H1 (cell line): ENCODE results near the gene PHEX. TPM values are rescaled to one million over a fixed set of nuclear protein-coding genes. Genes with fewer than 3 reads are reported as not detected.

Experiments
- CTCF ChIA-PET: fragments of 300-600 bp; sonication (Branson Sonifier 250); formaldehyde crosslinking; loops from one replicate; lab custom pipeline; 2021; ENCODE audit not compliant: partially characterized antibody; lab: Charles Lee
- POLR2A ChIA-PET: fragments of 300-600 bp; sonication (Branson Sonifier 250); formaldehyde crosslinking; loops from one replicate; lab custom pipeline; 2021; ENCODE audit warnings: inconsistent platforms; ENCODE audit not compliant: partially characterized antibody; lab: Charles Lee
- DNase-seq, 2 experiments: peaks; one replicate each; pipeline versions ENCODE4 v3.0.0 to v3.0.0-alpha.2; 2010 to 2022; ENCODE audit warnings: low spot score in 2 of 2, low read depth in 1 of 2, mixed read lengths in 1 of 2
- FAIRE-seq: peaks from 2 replicates; lab custom pipeline; 2011; peaks lifted over from hg19 to GRCh38; lab: Jason Lieb, UNC
- H2AFZ ChIP-seq: 2 replicates; pipeline ENCODE4 v1.8.1; 2012; ENCODE audit warnings: low read length, inconsistent platforms
- H2AK5ac ChIP-seq: 2 replicates; pipeline ENCODE4 v1.6.1; 2013; ENCODE audit warnings: low read depth, low read length
- H2BK120ac ChIP-seq: replicated peaks from 2 replicates; pipeline ENCODE3; 2013; ENCODE audit warnings: low read depth, low read length, inconsistent platforms
- H2BK12ac ChIP-seq: 2 replicates; pipeline ENCODE4 v1.6.1; 2013; ENCODE audit warnings: low read depth, low read length
- H2BK15ac ChIP-seq: 2 replicates; pipeline ENCODE4 v1.6.1; 2013; ENCODE audit warnings: low read length
- H2BK20ac ChIP-seq: 2 replicates; pipeline ENCODE4 v1.6.1; 2013; ENCODE audit warnings: low read length
- H2BK5ac ChIP-seq: 2 replicates; pipeline ENCODE4 v1.6.1; 2013; ENCODE audit warnings: low read depth, low read length
- H3K14ac ChIP-seq: 2 replicates; pipeline ENCODE4 v1.6.1; 2013; ENCODE audit warnings: inconsistent platforms; ENCODE audit not compliant: insufficient read length
- H3K18ac ChIP-seq: 2 replicates; pipeline ENCODE4 v1.6.1; 2013; ENCODE audit warnings: low read length; ENCODE audit errors: extremely low read depth
- H3K23ac ChIP-seq: 2 replicates; pipeline ENCODE4 v1.6.1; 2013; ENCODE audit warnings: inconsistent platforms; ENCODE audit not compliant: insufficient read length
- H3K23me2 ChIP-seq: 2 replicates; pipeline ENCODE4 v1.6.1; 2013; ENCODE audit warnings: low read depth, low read length
- H3K27ac ChIP-seq: 2 replicates; pipeline ENCODE4 v1.6.1; 2011; ENCODE audit warnings: low read depth, low read length, inconsistent platforms
- H3K27me3 ChIP-seq, 4 experiments: replicated peaks in 1 of 4; 1 replicate in 1 of 4; 2 replicates in 3 of 4; pipeline versions ENCODE4 v1.6.1 to v1.8.1; 2011 to 2013; ENCODE audit warnings: low read length in 3 of 4, mild to moderate bottlenecking in 3 of 4, inconsistent platforms in 2 of 4, mixed read lengths in 2 of 4, moderate library complexity in 1 of 4; ENCODE audit not compliant: control insufficient read depth in 3 of 4, insufficient read depth in 3 of 4; ENCODE audit errors: extremely low read depth in 1 of 4
- H3K36me3 ChIP-seq, 4 experiments: 2 replicates each; pipeline versions ENCODE4 v1.6.1 to v1.8.1; 2011 to 2013; ENCODE audit warnings: mild to moderate bottlenecking in 4 of 4, low read length in 3 of 4, moderate library complexity in 2 of 4, control low read depth in 1 of 4, inconsistent platforms in 1 of 4; ENCODE audit not compliant: insufficient read depth in 4 of 4, control insufficient read depth in 2 of 4
- H3K4ac ChIP-seq: replicated peaks from 2 replicates; pipeline ENCODE3; 2013; ENCODE audit warnings: low read length, low read depth, mixed read lengths, inconsistent platforms; ENCODE audit not compliant: insufficient read length
- H3K4me1 ChIP-seq, 4 experiments: replicated peaks in 1 of 4; 1 replicate in 1 of 4; 2 replicates in 3 of 4; pipeline versions ENCODE4 v1.6.1 to v1.8.1; 2011 to 2013; ENCODE audit warnings: low read length in 3 of 4, inconsistent platforms in 2 of 4, mixed read lengths in 1 of 4; ENCODE audit not compliant: insufficient read depth in 4 of 4, control insufficient read depth in 3 of 4
- H3K4me2 ChIP-seq, 2 experiments: 2 replicates each; pipeline versions ENCODE4 v1.6.1 to v1.8.1; 2011 to 2013; ENCODE audit warnings: low read depth in 2 of 2, low read length in 2 of 2, control low read depth in 1 of 2, inconsistent platforms in 1 of 2, mild to moderate bottlenecking in 1 of 2; ENCODE audit not compliant: insufficient read depth in 1 of 2
- H3K4me3 ChIP-seq, 4 experiments: fragments of 200-600, 300-600 bp in 1 of 4; sonication (generic), shearing (Covaris generic), sonication (Bioruptor Twin) in 1 of 4; 2 replicates each; pipeline versions ENCODE4 v1.5.1 to v1.8.1; 2011 to 2016; ENCODE audit warnings: low read length in 4 of 4, low read depth in 3 of 4, control low read depth in 2 of 4, inconsistent platforms in 2 of 4, mild to moderate bottlenecking in 2 of 4, mixed read lengths in 1 of 4, moderate library complexity in 1 of 4; ENCODE audit not compliant: insufficient read depth in 2 of 4; ENCODE audit errors: extremely low read depth in 1 of 4
- H3K56ac ChIP-seq: replicated peaks from 2 replicates; pipeline ENCODE3; 2013; ENCODE audit warnings: low read depth, mild to moderate bottlenecking, mixed read lengths, low read length, inconsistent platforms; ENCODE audit not compliant: insufficient read length
- H3K79me1 ChIP-seq: 2 replicates; pipeline ENCODE4 v1.6.1; 2013; ENCODE audit warnings: low read depth, low read length, control low read depth
- H3K79me2 ChIP-seq, 2 experiments: 2 replicates each; pipeline versions ENCODE4 v1.6.1 to v1.8.1; 2012 to 2013; ENCODE audit warnings: low read length in 2 of 2, mild to moderate bottlenecking in 2 of 2, inconsistent platforms in 1 of 2; ENCODE audit not compliant: insufficient read depth in 2 of 2, control insufficient read depth in 1 of 2
- H3K9ac ChIP-seq, 4 experiments: replicated peaks in 1 of 4; 1 replicate in 1 of 4; 2 replicates in 3 of 4; pipeline versions ENCODE4 v1.6.1 to v1.8.1; 2011 to 2013; ENCODE audit warnings: low read depth in 3 of 4, low read length in 3 of 4, control low read depth in 2 of 4, mild to moderate bottlenecking in 2 of 4, moderate library complexity in 2 of 4, inconsistent platforms in 1 of 4; ENCODE audit errors: extremely low read depth in 1 of 4
- H3K9me3 ChIP-seq, 2 experiments: 2 replicates each; pipeline versions ENCODE4 v1.6.1 to v1.8.1; 2012 to 2013; ENCODE audit warnings: mild to moderate bottlenecking in 2 of 2, moderate library complexity in 2 of 2, control low read depth in 1 of 2, inconsistent platforms in 1 of 2, low read depth in 1 of 2, low read length in 1 of 2, mixed read lengths in 1 of 2; ENCODE audit not compliant: insufficient read depth in 2 of 2
- H4K20me1 ChIP-seq, 2 experiments: replicated peaks in 1 of 2; 2 replicates each; pipeline versions ENCODE3 to v1.8.1; 2011 to 2013; ENCODE audit warnings: inconsistent platforms in 2 of 2, low read length in 2 of 2, mild to moderate bottlenecking in 1 of 2; ENCODE audit not compliant: insufficient read depth in 2 of 2, control insufficient read depth in 1 of 2
- H4K5ac ChIP-seq: 2 replicates; pipeline ENCODE4 v1.6.1; 2013; ENCODE audit warnings: low read length, low read depth, mixed read lengths, inconsistent platforms; ENCODE audit not compliant: insufficient read length
- H4K8ac ChIP-seq: 2 replicates; pipeline ENCODE4 v1.8.0; 2013; ENCODE audit warnings: mild to moderate bottlenecking, moderate library complexity, low read length, inconsistent platforms; ENCODE audit not compliant: insufficient read depth; ENCODE audit errors: extremely low read depth
- H4K91ac ChIP-seq: replicated peaks from 2 replicates; pipeline ENCODE3; 2013; ENCODE audit warnings: low read length, mixed read lengths, inconsistent platforms; ENCODE audit not compliant: insufficient read length
- JUN ChIP-seq: IDR thresholded peaks from 2 replicates; pipeline ENCODE4 v1.6.1; 2011; ENCODE audit warnings: low read depth, mild to moderate bottlenecking, improper control_type of control experiment, low read length
- SUZ12 ChIP-seq: fragments of 200-600 bp; sonication (generic); IDR thresholded peaks from 2 replicates; pipeline ENCODE4 v1.6.1; 2012; ENCODE audit warnings: mild to moderate bottlenecking, inconsistent platforms, low read length, moderate library complexity, mixed read lengths
- TAF1 ChIP-seq: IDR thresholded peaks from 2 replicates; pipeline ENCODE4 v1.6.1; 2011; ENCODE audit warnings: mild to moderate bottlenecking, low read depth, low read length
- TEAD4 ChIP-seq: IDR thresholded peaks from 2 replicates; pipeline ENCODE4 v1.6.1; 2012; ENCODE audit warnings: low read depth, low read length, inconsistent platforms, mixed read lengths
- ZNF274 ChIP-seq: IDR thresholded peaks from 2 replicates; pipeline ENCODE4 v1.7.0; 2012; ENCODE audit warnings: low read length, borderline replicate concordance; ENCODE audit errors: extremely low read depth
- WGBS, 2 experiments: shearing (Covaris generic) in 1 of 2; methylation state at CpG; one replicate each; pipeline versions ENCODE4 v1.1.6 to v1.1.7; 2013 to 2015; ENCODE audit warnings: low lambda C conversion rate in 2 of 2, mixed read lengths in 2 of 2, inconsistent platforms in 1 of 2, low coverage in 1 of 2, missing lambda C conversion rate in 1 of 2; ENCODE audit not compliant: insufficient replicate concordance in 2 of 2, insufficient coverage in 1 of 2, insufficient read length in 1 of 2; ENCODE audit errors: extremely low coverage in 1 of 2, missing lambda C conversion rate in 1 of 2; 5-methylcytosine and 5-hydroxymethylcytosine counted together
- polyA plus RNA-seq, 7 experiments: library from polyadenylated mRNA; depleted of rRNA in 3 of 7; stranded (reverse) in 5 of 7; unstranded in 2 of 7; fragments of >200 nt in 5 of 7; fragments of 200-250 nt in 2 of 7; gene quantifications; 1 replicate in 5 of 7; 2 replicates in 1 of 7; 4 replicates in 1 of 7; pipeline versions ENCODE4 v1.2.1 to v1.2.3, GENCODE V29; 2011 to 2013; ENCODE audit warnings: missing spikeins in 2 of 7, mixed read lengths in 2 of 7
- total RNA-seq: library from RNA; stranded (reverse); fragmentation: NEBNext Ultra II Directional; extraction: Animal tissue kit (Norgen Biotek cat#: 25700); gene quantifications from 2 replicates; pipeline ENCODE4 v1.2.1, GENCODE V29; 2021

PHEX gene
- total and polyA plus RNA-seq, 2 of the 8 experiments (the other 6 are each of a cell fraction or from before 2014, with no cell fraction given), result 0.03 to 0.11 TPM

DNA sequence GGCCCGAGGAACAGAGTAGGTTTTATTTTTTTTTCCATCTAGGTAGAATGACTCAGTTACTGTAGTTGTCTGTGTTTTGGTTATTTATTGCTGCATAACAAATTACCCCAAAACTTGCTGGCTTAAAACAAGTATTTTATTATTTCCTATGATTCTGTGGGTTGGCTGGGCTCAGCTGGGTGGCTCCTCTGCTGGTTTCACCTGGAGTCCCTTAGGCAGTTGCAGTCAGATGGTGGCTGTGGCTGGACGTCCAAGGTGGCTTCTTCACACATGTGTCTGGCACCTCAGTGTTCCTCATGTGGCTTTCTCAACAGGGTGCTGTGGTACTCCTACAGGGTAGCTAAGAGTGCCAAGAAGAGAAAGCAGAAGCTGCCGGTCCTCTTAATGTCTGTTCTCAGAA, 115.8 kb downstream of the PHEX start:
- no peak overlapping the region for H3K4ac ChIP-seq
- no peak overlapping the region for H2AK5ac ChIP-seq
- ChIA-PET CTCF (interaction anchor here (1.1 kb wide), 1 partner anchor 12 kb away, joined by 5 read pairs; no protein-coding TSS in a partner anchor), POLR2A (no interaction called here)
- no peaks in the 10 kb centered on the region for H3K36me3 ChIP-seq
- H3K27ac ChIP-seq, result no peak overlapping the region
- H2BK15ac ChIP-seq, result no peak overlapping the region
- no peak overlapping the region for H2BK5ac ChIP-seq
- no peak overlapping the region for H2AFZ ChIP-seq
- no peaks in the 10 kb centered on the region for H4K20me1 ChIP-seq
- DNase-seq (no peak), FAIRE-seq (no peak)
- no peaks in the 10 kb centered on the region for H3K4me1 ChIP-seq
- WGBS, 2 experiments, result 97% methylated on average over 3 of the region's 3 CpGs; no CpG with 5 or more reads in 1 of the 2 experiments
- H3K79me1 ChIP-seq, result no peaks in the 10 kb centered on the region
- H3K14ac ChIP-seq, result no peak overlapping the region
- no peak overlapping the region for H4K91ac ChIP-seq
- no peak overlapping the region for H3K56ac ChIP-seq
- H3K79me2 ChIP-seq, result no peaks in the 10 kb centered on the region
- H3K23me2 ChIP-seq, result no peaks in the 10 kb centered on the region
- H3K4me2 ChIP-seq, result no peak overlapping the region
- H4K8ac ChIP-seq, result no peak overlapping the region
- no peak overlapping the region for H3K23ac ChIP-seq
- H3K27me3 ChIP-seq, result no peaks in the 10 kb centered on the region
- TF ChIP-seq JUN, result no peak
- TF ChIP-seq TAF1, result no peak
- no peak for TF ChIP-seq SUZ12
- TF ChIP-seq ZNF274, result no peak
- TF ChIP-seq TEAD4, result no peak
- no peak overlapping the region for H2BK120ac ChIP-seq
- H3K9me3 ChIP-seq, result no peaks in the 10 kb centered on the region
- no peak overlapping the region for H4K5ac ChIP-seq
- no peak overlapping the region for H3K4me3 ChIP-seq
- H2BK20ac ChIP-seq, result no peak overlapping the region
- no peak overlapping the region for H3K9ac ChIP-seq
- H2BK12ac ChIP-seq, result no peak overlapping the region
- H3K18ac ChIP-seq, result no peak overlapping the region
